Measurements from ENCODE around the gene SRD5A1. TPM values are rescaled to one million over a fixed set of nuclear protein-coding genes. Genes with fewer than 3 reads are reported as not detected.
"Not testable (repeated sequence)": the region's sequence is repeated elsewhere in the genome, so short reads cannot be mapped to it uniquely, and the experiment has no call there.

SRD5A1 gene
- total RNA-seq, 1 donor from 2014 or later = 12.8 TPM

DNA sequence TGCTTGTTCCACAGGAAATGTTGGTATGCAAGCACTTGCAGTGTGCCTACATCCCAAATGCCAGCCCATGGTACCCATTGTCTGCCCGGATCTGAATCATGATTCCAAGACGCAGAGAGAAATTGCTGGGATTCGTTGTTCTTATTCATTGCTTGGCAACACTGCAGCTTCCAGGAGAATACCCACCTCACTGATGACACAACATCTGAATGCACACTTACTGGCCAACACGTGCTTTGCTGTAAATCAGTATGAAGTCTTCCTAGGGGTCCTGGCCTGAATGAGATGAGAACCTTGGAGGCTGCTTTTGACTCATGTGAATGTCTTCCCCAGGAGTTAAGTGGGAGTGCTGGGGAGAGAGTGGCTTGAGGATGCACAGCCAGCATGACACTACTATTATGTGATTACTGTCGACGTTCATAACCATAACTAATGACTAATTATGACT lies 11.6 kb downstream of the SRD5A1 start:
- no peak for DNase-seq (ENCODE audit: low spot score in 2 of 2, unreplicated experiment in 2 of 2)
- no peak overlapping the region for H3K27ac Mint-ChIP-seq

DNA sequence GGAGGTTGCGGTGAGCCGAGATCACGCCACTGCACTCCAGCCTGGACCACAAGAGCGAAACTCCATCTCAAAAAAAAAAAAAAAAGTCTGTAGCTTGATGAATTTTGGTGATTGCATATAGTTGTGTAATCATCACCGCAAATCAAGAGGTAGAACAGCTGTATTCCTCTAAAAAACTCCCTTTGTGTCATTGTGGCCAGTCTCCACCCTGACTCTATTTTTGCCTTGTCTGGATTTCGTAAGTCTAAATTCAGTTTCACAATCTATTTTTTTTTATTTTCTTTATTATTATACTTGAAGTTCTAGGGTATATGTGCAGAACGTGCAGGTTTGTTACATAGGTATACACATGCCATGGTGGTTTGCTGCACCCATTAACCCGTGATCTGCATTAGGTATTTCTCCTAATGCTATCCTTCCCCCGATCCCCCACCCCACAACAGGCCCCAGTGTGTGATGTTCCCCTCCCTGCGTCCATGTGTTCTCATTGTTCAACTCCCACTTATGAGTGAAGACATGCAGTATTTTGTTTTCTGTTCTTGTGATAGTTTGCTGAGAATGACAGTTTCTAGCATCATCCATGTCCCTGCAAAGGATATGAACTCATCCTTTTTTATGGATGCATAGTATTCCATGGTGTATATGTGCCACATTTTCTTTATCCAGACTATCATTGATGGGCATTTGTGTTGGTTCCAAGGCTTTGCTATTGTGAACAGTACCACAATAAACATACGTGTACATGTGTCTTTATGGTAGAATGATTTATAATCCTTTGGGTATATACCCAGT lies 12.5 kb downstream of the SRD5A1 start:
- H3K27me3 Mint-ChIP-seq (ENCODE audit: low read depth); H3K4me1 Mint-ChIP-seq; H3K4me3 Mint-ChIP-seq; DNase-seq (ENCODE audit: low spot score in 2 of 2, unreplicated experiment in 2 of 2); H3K27ac Mint-ChIP-seq; H3K36me3 Mint-ChIP-seq: not testable (repeated sequence)
- H3K9me3 Mint-ChIP-seq = peaks cover 18% of the 10 kb centered on the region

More for the DNA sequence above, 11.6 kb downstream of the SRD5A1 start:
- Mint-ChIP-seq H3K4me3 (no peak overlapping the region), H3K36me3 (peaks cover 6% of the 10 kb centered on the region), H3K27me3 (ENCODE audit: low read depth) (no peaks in the 10 kb centered on the region), H3K4me1 (no peaks in the 10 kb centered on the region), H3K9me3 (peaks cover 15% of the 10 kb centered on the region)
- TF ChIP-seq CTCF (IDR thresholded peaks at IDR 0.05; ENCODE audit: unreplicated experiment) = no peak

GRCh38 chr5:6649186-6649585 lies 15.9 kb downstream of the SRD5A1 start:
- DNase-seq (ENCODE audit: low spot score in 2 of 2, unreplicated experiment in 2 of 2) = no peak
- no peak for TF ChIP-seq CTCF (IDR thresholded peaks at IDR 0.05; ENCODE audit: unreplicated experiment)
- peaks cover 18% of the 10 kb centered on the region for H3K9me3 Mint-ChIP-seq

DNA sequence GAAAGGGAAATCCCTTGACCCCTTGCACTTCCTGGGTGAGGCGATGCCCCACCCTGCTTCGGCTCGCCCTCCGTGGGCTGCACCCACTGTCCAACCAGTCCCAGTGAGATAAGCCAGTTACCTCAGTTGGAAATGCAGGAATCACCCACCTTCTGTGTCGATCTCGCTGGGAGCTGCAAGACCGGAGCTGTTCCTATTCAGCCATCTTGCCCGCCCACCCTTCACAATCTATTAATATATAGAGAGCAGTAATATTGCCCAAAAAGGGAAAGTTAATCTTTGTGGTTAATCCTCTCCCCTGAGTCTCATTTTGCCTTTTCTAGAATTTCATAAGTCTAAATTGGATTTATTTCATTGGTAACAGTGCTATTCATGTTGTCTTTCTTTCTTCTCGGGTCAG lies 16.4 kb downstream of the SRD5A1 start:
- DNase-seq (ENCODE audit: low spot score in 2 of 2, unreplicated experiment in 2 of 2) = no peak
- peaks cover 18% of the 10 kb centered on the region for H3K9me3 Mint-ChIP-seq
- peaks cover 8% of the 10 kb centered on the region for H3K36me3 Mint-ChIP-seq
- no peak overlapping the region for H3K4me3 Mint-ChIP-seq
- no peaks in the 10 kb centered on the region for H3K4me1 Mint-ChIP-seq
- H3K27ac Mint-ChIP-seq = no peak overlapping the region
- no peak for TF ChIP-seq CTCF (IDR thresholded peaks at IDR 0.05; ENCODE audit: unreplicated experiment)
- H3K27me3 Mint-ChIP-seq (ENCODE audit: low read depth) = no peaks in the 10 kb centered on the region

More at GRCh38 chr5:6649186-6649585, 15.9 kb downstream of the SRD5A1 start:
- no peaks in the 10 kb centered on the region for H3K4me1 Mint-ChIP-seq
- H3K4me3 Mint-ChIP-seq = no peak overlapping the region
- H3K36me3 Mint-ChIP-seq = peaks cover 8% of the 10 kb centered on the region
- H3K27ac Mint-ChIP-seq = no peak overlapping the region
- H3K27me3 Mint-ChIP-seq (ENCODE audit: low read depth) = no peaks in the 10 kb centered on the region

- Mint-ChIP-seq H3K27me3 (ENCODE audit: low read depth) (no peaks in the 10 kb centered on the region), H3K27ac (no peak overlapping the region), H3K4me3 (no peak overlapping the region), H3K4me1 (no peaks in the 10 kb centered on the region), H3K36me3 (peaks cover 27% of the 10 kb centered on the region), H3K9me3 (peaks cover 30% of the 10 kb centered on the region)
- DNase-seq (ENCODE audit: low spot score in 2 of 2, unreplicated experiment in 2 of 2) = no peak
- TF ChIP-seq CTCF (IDR thresholded peaks at IDR 0.05; ENCODE audit: unreplicated experiment) = no peak
Observed at GRCh38 chr5:6652025-6652424, 18.8 kb downstream of the SRD5A1 start.

DNA sequence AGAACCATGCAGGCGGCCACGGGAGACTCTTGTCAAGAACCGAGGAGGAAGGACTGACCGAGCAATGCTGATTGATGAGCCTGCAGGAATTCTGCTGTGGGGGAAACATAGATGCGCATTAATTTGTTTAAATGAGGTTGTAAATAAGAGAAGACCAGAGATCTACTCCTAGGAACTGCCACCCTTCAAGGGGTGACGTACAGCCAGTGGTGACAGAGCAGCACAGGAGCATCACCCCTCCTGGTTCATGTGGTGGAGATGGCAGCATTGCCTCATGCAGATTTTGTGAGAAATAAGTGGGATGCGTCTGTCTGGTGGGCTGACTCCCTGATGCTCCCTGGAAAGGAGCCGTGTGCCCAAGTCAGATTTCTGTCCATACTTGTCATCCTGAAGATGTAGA lies 22.2 kb downstream of the SRD5A1 start:
- DNase-seq (ENCODE audit: low spot score in 2 of 2, unreplicated experiment in 2 of 2) = no peak
- Mint-ChIP-seq H3K9me3 (peaks cover 21% of the 10 kb centered on the region), H3K4me1 (no peaks in the 10 kb centered on the region), H3K27me3 (ENCODE audit: low read depth) (no peaks in the 10 kb centered on the region), H3K36me3 (peaks cover 30% of the 10 kb centered on the region), H3K4me3 (no peak overlapping the region), H3K27ac (no peak overlapping the region)
- no peak for TF ChIP-seq CTCF (IDR thresholded peaks at IDR 0.05; ENCODE audit: unreplicated experiment)
